Endodermal cell (in vitro differentiated cells): ENCODE results near the gene RAPGEF1. TPM values are rescaled to one million over a fixed set of nuclear protein-coding genes. Genes with fewer than 3 reads are reported as not detected.

ENCODE experiments used
- DNase-seq: peaks from one replicate; pipeline ENCODE4 v3.0.0-alpha.2; 2017
- H3K27ac ChIP-seq: 2 replicates; pipeline ENCODE4 v1.5.1; 2013; ENCODE audit warnings: mild to moderate bottlenecking, low read depth, low read length, moderate library complexity
- H3K27me3 ChIP-seq: 2 replicates; pipeline ENCODE4 v1.6.1; 2013; ENCODE audit warnings: mild to moderate bottlenecking, low read length, moderate library complexity; ENCODE audit not compliant: insufficient read depth, control insufficient read depth, poor library complexity, severe bottlenecking
- H3K36me3 ChIP-seq: 2 replicates; pipeline ENCODE4 v1.7.0; 2013; ENCODE audit warnings: mild to moderate bottlenecking, low read length, moderate library complexity; ENCODE audit not compliant: control insufficient read depth, insufficient read depth
- H3K4me1 ChIP-seq: one replicate; pipeline ENCODE4 v1.7.0; 2013; ENCODE audit warnings: low read length; ENCODE audit not compliant: control insufficient read depth, insufficient read depth
- H3K4me3 ChIP-seq: 2 replicates; pipeline ENCODE4 v1.5.1; 2013; ENCODE audit warnings: mild to moderate bottlenecking, low read length, moderate library complexity
- H3K9ac ChIP-seq: 2 replicates; pipeline ENCODE4 v1.6.1; 2013; ENCODE audit warnings: mild to moderate bottlenecking, low read length, moderate library complexity; ENCODE audit not compliant: poor library complexity, severe bottlenecking; ENCODE audit errors: extremely low read depth
- H3K9me3 ChIP-seq: 2 replicates; pipeline ENCODE4 v1.6.1; 2013; ENCODE audit warnings: mild to moderate bottlenecking, low read length, moderate library complexity; ENCODE audit not compliant: control insufficient read depth
- H3K27ac Mint-ChIP-seq: 2 replicates; pipeline ENCODE4 v1.8.0; 2020; ENCODE audit warnings: mixed read lengths
- H3K27me3 Mint-ChIP-seq: 2 replicates; pipeline ENCODE4 v1.8.0; 2021; ENCODE audit warnings: mild to moderate bottlenecking, mixed read lengths; ENCODE audit not compliant: insufficient read depth
- H3K36me3 Mint-ChIP-seq: 2 replicates; pipeline ENCODE4 v1.8.0; 2020; ENCODE audit warnings: low read depth, mixed read lengths
- H3K4me1 Mint-ChIP-seq: 2 replicates; pipeline ENCODE4 v1.8.0; 2020; ENCODE audit warnings: mixed read lengths
- H3K4me3 Mint-ChIP-seq: 2 replicates; pipeline ENCODE4 v1.8.0; 2020; ENCODE audit warnings: mild to moderate bottlenecking, moderate library complexity, mixed read lengths
- H3K9me3 Mint-ChIP-seq: 2 replicates; pipeline ENCODE4 v1.8.0; 2020; ENCODE audit warnings: mild to moderate bottlenecking, mixed read lengths
- WGBS, 2 experiments: methylation state at CpG; one replicate each; pipeline versions ENCODE4 v1.1.5 to v1.1.7; 2013; ENCODE audit warnings: missing lambda C conversion rate in 2 of 2, mixed read lengths in 1 of 2; ENCODE audit not compliant: insufficient coverage in 1 of 2, insufficient read length in 1 of 2; 5-methylcytosine and 5-hydroxymethylcytosine counted together
- total RNA-seq, 2 donors: library from RNA; stranded (reverse); fragmentation: NEBNext Ultra II Directional in 1 of 2; extraction: Animal tissue kit (Norgen Biotek cat#: 25700) in 1 of 2; gene quantifications; 2 replicates in 1 of 2; 3 replicates in 1 of 2; pipeline ENCODE4 v1.2.1, GENCODE V29; 2021
- TF ChIP-seq, protein P1 (sequence below): fragments of 200-600 bp; sonication (generic); conservative IDR thresholded peaks from 2 replicates; pipeline ENCODE4 v1.5.0; 2021; ENCODE audit warnings: antibody characterized with exemption, mild to moderate bottlenecking

The RAPGEF1 gene
- total RNA-seq, 2 donors from 2014 or later: 63.4 to 85.5 TPM

DNA sequence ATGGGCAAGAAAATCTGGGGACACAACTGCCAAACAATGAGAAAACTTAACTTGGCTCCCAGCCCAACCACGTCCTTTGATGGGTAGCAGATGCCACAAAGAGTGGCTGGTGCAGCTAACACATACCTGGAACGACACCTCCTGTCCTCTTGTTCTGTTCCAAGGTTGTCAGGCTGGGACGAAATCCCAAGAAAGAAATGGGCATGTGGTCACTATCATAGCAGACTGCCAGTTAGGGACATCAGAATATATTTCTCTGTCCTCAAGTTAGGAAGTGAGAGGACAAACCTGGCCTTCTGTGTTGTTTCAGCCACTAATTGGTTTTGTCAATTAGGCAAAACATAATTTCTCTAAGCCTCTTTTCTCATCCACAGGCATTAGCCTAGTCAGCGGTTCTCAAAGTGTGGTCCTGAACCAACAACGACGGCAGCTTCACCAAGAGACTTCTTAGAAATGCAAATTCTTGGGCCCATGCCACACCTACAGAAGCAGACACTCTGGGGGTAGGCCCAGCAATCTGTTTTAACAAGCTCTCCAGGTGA is 63.4 kb downstream of the RAPGEF1 start:
- H3K27ac Mint-ChIP-seq: peak overlapping the region; percentile 84
- no peaks in the 10 kb centered on the region for H3K27me3 Mint-ChIP-seq
- peaks cover 11% of the 10 kb centered on the region for H3K36me3 Mint-ChIP-seq
- peaks cover 15% of the 10 kb centered on the region for H3K9me3 Mint-ChIP-seq
- peaks cover 32% of the 10 kb centered on the region for H3K4me1 ChIP-seq
- TF ChIP-seq, protein P1, sequence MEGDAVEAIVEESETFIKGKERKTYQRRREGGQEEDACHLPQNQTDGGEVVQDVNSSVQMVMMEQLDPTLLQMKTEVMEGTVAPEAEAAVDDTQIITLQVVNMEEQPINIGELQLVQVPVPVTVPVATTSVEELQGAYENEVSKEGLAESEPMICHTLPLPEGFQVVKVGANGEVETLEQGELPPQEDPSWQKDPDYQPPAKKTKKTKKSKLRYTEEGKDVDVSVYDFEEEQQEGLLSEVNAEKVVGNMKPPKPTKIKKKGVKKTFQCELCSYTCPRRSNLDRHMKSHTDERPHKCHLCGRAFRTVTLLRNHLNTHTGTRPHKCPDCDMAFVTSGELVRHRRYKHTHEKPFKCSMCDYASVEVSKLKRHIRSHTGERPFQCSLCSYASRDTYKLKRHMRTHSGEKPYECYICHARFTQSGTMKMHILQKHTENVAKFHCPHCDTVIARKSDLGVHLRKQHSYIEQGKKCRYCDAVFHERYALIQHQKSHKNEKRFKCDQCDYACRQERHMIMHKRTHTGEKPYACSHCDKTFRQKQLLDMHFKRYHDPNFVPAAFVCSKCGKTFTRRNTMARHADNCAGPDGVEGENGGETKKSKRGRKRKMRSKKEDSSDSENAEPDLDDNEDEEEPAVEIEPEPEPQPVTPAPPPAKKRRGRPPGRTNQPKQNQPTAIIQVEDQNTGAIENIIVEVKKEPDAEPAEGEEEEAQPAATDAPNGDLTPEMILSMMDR: no peak
- H3K9me3 ChIP-seq: peaks cover 16% of the 10 kb centered on the region
- H3K4me3 Mint-ChIP-seq: peak overlapping the region; percentile 39
- H3K27ac ChIP-seq: no peak overlapping the region
- peak; percentile 64 for DNase-seq
- 63 to 69% methylated on average over 6 of the region's 6 CpGs for WGBS, 2 experiments
- peak overlapping the region; percentile 24 for H3K4me3 ChIP-seq
- no peak overlapping the region for H3K9ac ChIP-seq
- no peaks in the 10 kb centered on the region for H3K36me3 ChIP-seq
- peaks cover 85% of the 10 kb centered on the region for H3K4me1 Mint-ChIP-seq
- H3K27me3 ChIP-seq: no peaks in the 10 kb centered on the region

DNA sequence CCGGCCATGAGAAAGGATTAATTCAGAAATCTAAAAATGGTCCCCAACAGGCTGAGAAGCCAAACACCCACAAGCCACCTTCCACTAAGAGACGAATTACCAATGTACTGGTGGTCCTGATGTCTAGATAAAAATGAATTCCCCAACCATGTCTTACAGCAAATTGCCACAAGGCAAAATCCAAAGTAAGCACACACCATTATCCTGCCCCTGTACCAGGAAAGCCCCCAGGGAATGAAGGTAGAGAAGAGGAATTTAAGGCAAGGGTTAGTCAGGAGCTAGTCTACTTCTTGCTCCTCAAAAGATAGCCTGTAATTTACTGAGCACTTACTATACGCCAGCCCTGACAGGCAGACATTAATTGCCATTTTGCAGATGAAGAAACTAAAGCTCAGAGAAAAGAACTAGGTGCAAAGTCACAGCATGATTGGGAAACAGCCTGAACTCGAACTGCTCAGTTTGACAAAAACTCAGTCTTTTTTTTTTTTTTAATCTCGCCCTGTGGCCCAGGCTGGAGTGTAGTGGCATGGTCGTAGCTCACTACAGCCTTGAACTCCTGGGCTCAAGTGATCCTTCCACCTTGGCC is 64.3 kb downstream of the RAPGEF1 start:
- DNase-seq: no peak
- H3K9me3 ChIP-seq: peaks cover 9% of the 10 kb centered on the region
- no peak overlapping the region for H3K27ac ChIP-seq
- H3K4me3 Mint-ChIP-seq: peak overlapping the region; percentile 39
- no peak overlapping the region for H3K9ac ChIP-seq
- peaks cover 93% of the 10 kb centered on the region for H3K4me1 Mint-ChIP-seq
- H3K9me3 Mint-ChIP-seq: peaks cover 6% of the 10 kb centered on the region
- H3K36me3 ChIP-seq: no peaks in the 10 kb centered on the region
- H3K27ac Mint-ChIP-seq: peak overlapping the region; percentile 84
- TF ChIP-seq, protein P1: no peak
- peaks cover 40% of the 10 kb centered on the region for H3K4me1 ChIP-seq
- no peak overlapping the region for H3K4me3 ChIP-seq
- H3K36me3 Mint-ChIP-seq: peaks cover 7% of the 10 kb centered on the region
- WGBS, 2 experiments: 92 to 95% methylated on average over 2 to 6 of the region's 6 CpGs
- H3K27me3 ChIP-seq: no peaks in the 10 kb centered on the region
- no peaks in the 10 kb centered on the region for H3K27me3 Mint-ChIP-seq

GRCh38 chr9:131674425-131675421 is 65.2 kb downstream of the RAPGEF1 start:
- 92 to 95% methylated on average over 20 to 29 of the region's 29 CpGs for WGBS, 2 experiments
- H3K36me3 ChIP-seq: no peaks in the 10 kb centered on the region
- H3K27ac ChIP-seq: no peak overlapping the region
- no peak overlapping the region for H3K9ac ChIP-seq
- no peak for DNase-seq
- Mint-ChIP-seq H3K27me3 (no peaks in the 10 kb centered on the region), H3K4me3 (peak overlapping the region; percentile 25), H3K9me3 (no peaks in the 10 kb centered on the region), H3K4me1 (peaks cover 97% of the 10 kb centered on the region), H3K27ac (peak overlapping the region; percentile 75), H3K36me3 (no peaks in the 10 kb centered on the region)
- TF ChIP-seq, protein P1: no peak
- no peak overlapping the region for H3K4me3 ChIP-seq
- H3K27me3 ChIP-seq: no peaks in the 10 kb centered on the region
- peaks cover 42% of the 10 kb centered on the region for H3K4me1 ChIP-seq
- H3K9me3 ChIP-seq: peaks cover 2% of the 10 kb centered on the region
